GM12874 (cell line): Measurements from ENCODE around the gene KMT2B.

Experiments used
- CTCF ChIP-seq: IDR thresholded peaks from 2 replicates; pipeline ENCODE4 v1.5.1; 2011; ENCODE audit warnings: low read depth, mild to moderate bottlenecking, control low read depth, low read length, moderate library complexity; ENCODE audit not compliant: insufficient read depth

KMT2B gene

GRCh38 chr19:35759697-35760096 lies 41.9 kb downstream of the KMT2B start:
- no peak for TF ChIP-seq CTCF

GRCh38 chr19:35760711-35761349 lies 43.0 kb downstream of the KMT2B start:
- TF ChIP-seq CTCF, result no peak

GRCh38 chr19:35764432-35765315 lies 46.9 kb downstream of the KMT2B start:
- TF ChIP-seq CTCF, result no peak

GRCh38 chr19:35766571-35767104 lies 48.8 kb downstream of the KMT2B start:
- TF ChIP-seq CTCF, result no peak

- TF ChIP-seq CTCF, result no peak
Measured at GRCh38 chr19:35767288-35768081, 49.7 kb downstream of the KMT2B start.

GRCh38 chr19:35768082-35768421 lies 50.2 kb downstream of the KMT2B start:
- no peak for TF ChIP-seq CTCF
